Body of pancreas (tissue), 4 donors: ENCODE data around the gene OR7G2.

Experiments used
- POLR2A ChIP-seq, 3 donors: fragments of 450-650 bp; IDR thresholded peaks; one replicate each; pipeline ENCODE4 v1.6.1; 2016; ENCODE audit warnings: antibody characterized with exemption in 3 of 3, mild to moderate bottlenecking in 2 of 3
- TF ChIP-seq, protein P1 (sequence below), 7 experiments: fragments of 450-650 bp in 4 of 7; fragments of 200-600 bp in 3 of 7; sonication (generic) in 3 of 7; IDR thresholded peaks; one replicate each; pipeline ENCODE4 v1.5.1; 2016 to 2019; ENCODE audit warnings: antibody characterized with exemption in 7 of 7

DNA sequence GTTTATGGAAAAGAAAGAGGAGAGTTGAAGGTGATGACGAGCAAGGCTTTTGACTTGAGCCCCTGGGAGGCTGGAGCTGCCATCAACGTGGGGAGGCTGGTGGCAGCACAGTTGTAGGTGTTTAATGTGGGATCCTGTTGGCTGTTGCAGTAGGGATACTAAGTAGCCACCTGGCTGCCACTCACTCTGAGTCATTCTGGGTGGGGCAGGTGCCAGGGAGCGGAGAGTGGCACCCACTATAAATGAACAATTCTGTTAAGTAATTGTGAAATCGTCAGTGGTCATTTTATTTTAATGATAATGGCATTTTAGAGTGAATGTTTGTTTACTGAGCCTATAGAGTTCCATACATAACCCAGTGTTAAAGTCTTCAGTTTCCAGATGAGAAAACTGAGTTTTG lies 42.7 kb upstream of the OR7G2 start:
- TF ChIP-seq, protein P1, sequence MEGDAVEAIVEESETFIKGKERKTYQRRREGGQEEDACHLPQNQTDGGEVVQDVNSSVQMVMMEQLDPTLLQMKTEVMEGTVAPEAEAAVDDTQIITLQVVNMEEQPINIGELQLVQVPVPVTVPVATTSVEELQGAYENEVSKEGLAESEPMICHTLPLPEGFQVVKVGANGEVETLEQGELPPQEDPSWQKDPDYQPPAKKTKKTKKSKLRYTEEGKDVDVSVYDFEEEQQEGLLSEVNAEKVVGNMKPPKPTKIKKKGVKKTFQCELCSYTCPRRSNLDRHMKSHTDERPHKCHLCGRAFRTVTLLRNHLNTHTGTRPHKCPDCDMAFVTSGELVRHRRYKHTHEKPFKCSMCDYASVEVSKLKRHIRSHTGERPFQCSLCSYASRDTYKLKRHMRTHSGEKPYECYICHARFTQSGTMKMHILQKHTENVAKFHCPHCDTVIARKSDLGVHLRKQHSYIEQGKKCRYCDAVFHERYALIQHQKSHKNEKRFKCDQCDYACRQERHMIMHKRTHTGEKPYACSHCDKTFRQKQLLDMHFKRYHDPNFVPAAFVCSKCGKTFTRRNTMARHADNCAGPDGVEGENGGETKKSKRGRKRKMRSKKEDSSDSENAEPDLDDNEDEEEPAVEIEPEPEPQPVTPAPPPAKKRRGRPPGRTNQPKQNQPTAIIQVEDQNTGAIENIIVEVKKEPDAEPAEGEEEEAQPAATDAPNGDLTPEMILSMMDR (IDR thresholded peaks at IDR 0.05): no peak
- TF ChIP-seq POLR2A (IDR thresholded peaks at IDR 0.05): no peak
